NCI-H226 (cell line): ENCODE data around the gene MTR.

Source experiments
- DNase-seq: peaks from one replicate; pipeline ENCODE4 v3.0.0-alpha.2; 2015

The MTR gene

GRCh38 chr1:236795035-236795756 lies at the start of gene MTR:
Gene MTR (plus strand): TSS chr1:236795292. CDS start chr1:236795704, 412 bp downstream.
- DNase-seq: peak; percentile 87

- DNase-seq: no peak
Measured at GRCh38 chr1:236746785-236747184, 48.3 kb upstream of the MTR start.

GRCh38 chr1:236747311-236747985 lies 47.6 kb upstream of the MTR start:
- DNase-seq: no peak

GRCh38 chr1:236748268-236748870 lies 46.7 kb upstream of the MTR start:
- no peak for DNase-seq

GRCh38 chr1:236750928-236751327 lies 44.2 kb upstream of the MTR start:
- DNase-seq: no peak

- DNase-seq: no peak
Measured at GRCh38 chr1:236751385-236751784, 43.7 kb upstream of the MTR start.

GRCh38 chr1:236751935-236752334 lies 43.2 kb upstream of the MTR start:
- DNase-seq: no peak

GRCh38 chr1:236753516-236753915 lies 41.6 kb upstream of the MTR start:
- DNase-seq: no peak

- no peak for DNase-seq
Measured at GRCh38 chr1:236753964-236754363, 41.1 kb upstream of the MTR start.

- DNase-seq: no peak
Measured at GRCh38 chr1:236754525-236755210, 40.4 kb upstream of the MTR start.

- no peak for DNase-seq
Measured at GRCh38 chr1:236757640-236758039, 37.5 kb upstream of the MTR start.

GRCh38 chr1:236759252-236759859 lies 35.7 kb upstream of the MTR start:
- DNase-seq: no peak

- no peak for DNase-seq
Measured at GRCh38 chr1:236760480-236760879, 34.6 kb upstream of the MTR start.

- DNase-seq: no peak
Measured at GRCh38 chr1:236760986-236761385, 34.1 kb upstream of the MTR start.

- no peak for DNase-seq
Measured at GRCh38 chr1:236761397-236762132, 33.5 kb upstream of the MTR start.

- DNase-seq: no peak
Measured at GRCh38 chr1:236762410-236762809, 32.7 kb upstream of the MTR start.

- DNase-seq: no peak
Measured at GRCh38 chr1:236765831-236766230, 29.3 kb upstream of the MTR start.

GRCh38 chr1:236766506-236766905 lies 28.6 kb upstream of the MTR start:
- DNase-seq: no peak

- DNase-seq: no peak
Measured at GRCh38 chr1:236767276-236767675, 27.8 kb upstream of the MTR start.

- no peak for DNase-seq
Measured at GRCh38 chr1:236768601-236769000, 26.5 kb upstream of the MTR start.

- DNase-seq: no peak
Measured at GRCh38 chr1:236773919-236774318, 21.2 kb upstream of the MTR start.

- peak; percentile 12 for DNase-seq
Measured at GRCh38 chr1:236774926-236775325, 20.2 kb upstream of the MTR start.
